ENCODE data around the gene TINAG.
"Not testable (repeated sequence)": the region's sequence is repeated elsewhere in the genome, so short reads cannot be mapped to it uniquely, and the experiment has no call there.

Gene TINAG

DNA sequence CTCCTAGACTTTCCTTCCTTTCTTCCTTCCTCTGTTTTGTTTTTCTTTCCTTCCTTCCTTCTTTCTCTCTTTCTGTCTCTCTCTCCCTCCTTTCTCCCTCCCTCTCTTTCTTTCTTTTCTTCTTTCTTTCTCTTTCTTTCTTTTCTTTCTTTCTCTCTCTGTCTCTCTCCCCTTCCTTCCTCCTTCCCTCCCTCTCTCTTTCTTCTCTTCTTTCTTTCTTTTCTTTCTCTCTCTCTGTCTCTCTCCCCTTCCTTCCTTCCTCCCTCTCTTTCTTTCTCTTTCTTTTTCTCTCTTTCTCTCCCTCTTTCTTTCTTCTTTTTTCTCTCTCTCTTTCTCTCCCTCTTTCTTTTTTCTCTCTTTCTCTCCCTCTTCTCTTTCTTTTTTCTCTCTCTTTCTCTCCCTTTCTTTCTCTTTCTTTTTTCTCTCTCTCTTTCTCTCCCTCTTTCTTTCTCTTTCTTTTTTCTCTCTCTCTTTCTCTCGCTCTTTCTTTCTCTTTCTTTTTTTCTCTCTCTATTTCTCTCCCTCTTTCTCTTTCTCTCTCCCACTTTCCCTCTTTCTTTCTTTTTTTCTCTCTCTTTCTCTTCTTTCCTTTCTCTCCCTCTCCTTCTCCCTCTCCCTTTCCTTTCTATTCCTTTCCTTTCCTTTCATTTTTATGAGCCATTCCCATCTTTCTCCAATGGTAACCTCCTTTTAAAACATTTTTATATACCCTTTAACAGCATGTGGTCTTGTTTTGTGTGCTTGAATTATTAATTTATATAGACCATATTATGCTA lies 2.3 kb downstream of the TINAG start:
- DNase-seq, result no peak

GRCh38 chr6:54315656-54316055 lies 7.4 kb downstream of the TINAG start:
- no peak for DNase-seq

GRCh38 chr6:54320871-54321270 lies 12.6 kb downstream of the TINAG start:
- DNase-seq, result no peak

GRCh38 chr6:54327631-54328030 lies 19.4 kb downstream of the TINAG start:
- DNase-seq, result no peak

DNA sequence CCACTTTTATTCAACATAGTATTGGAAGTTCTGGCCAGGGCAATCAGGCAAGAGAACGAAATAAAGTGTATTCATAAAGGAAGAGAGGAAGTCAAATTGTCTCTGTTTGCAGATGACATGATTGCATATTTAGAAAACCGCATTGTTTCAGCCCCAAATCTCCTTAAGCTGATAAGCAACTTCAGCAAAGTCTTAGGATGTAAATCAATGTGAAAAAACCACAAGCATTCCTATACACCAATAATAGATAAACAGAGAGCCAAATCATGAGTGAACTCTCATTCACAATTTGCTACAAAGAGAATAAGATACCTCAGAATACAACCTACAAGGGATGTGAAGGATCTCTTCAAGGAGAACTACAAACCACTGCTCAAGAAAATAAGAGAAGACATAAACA lies 23.3 kb downstream of the TINAG start:
- not testable (repeated sequence) for DNase-seq

DNA sequence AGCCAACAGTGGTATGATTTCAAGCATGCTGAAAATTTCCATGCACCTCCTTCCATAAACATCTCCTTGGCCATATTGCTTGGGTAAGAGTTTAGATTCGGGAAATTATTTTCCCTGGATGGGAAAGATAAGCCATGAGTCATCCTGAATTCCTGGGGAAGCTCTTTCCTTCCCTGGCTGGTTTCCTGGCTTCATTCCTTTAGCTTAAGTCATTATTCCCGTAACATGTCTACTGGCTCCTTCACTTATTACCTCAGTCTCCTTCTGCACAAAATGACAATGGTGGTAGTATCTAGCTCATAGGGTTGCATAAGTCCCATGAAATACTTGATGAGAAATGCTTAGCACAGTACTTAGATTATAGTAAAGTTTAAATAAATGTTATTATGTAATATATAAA lies 27.6 kb downstream of the TINAG start:
- DNase-seq, result no peak

DNA sequence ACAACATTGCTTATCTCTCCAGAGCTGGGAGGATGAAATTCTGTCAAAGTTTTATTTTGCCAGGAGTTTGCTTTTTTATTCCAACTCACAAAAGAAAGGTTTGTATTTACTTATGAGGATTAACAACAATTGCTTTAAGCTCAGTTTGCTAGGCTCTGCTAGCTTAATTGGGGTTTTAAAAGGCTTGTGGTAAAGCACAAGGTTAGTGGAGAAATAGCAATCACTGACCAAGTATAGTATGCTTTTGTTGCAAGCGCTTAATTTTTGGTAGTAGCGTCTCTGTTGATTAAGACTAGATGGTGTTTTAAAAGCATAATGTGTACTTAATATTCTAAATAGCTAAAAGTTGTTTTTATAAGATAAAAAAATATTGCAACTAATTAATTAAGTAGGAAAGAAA lies 45.7 kb downstream of the TINAG start:
- no peak for DNase-seq

- no peak for DNase-seq
Observed at GRCh38 chr6:54354608-54355007, 46.4 kb downstream of the TINAG start.

DNA sequence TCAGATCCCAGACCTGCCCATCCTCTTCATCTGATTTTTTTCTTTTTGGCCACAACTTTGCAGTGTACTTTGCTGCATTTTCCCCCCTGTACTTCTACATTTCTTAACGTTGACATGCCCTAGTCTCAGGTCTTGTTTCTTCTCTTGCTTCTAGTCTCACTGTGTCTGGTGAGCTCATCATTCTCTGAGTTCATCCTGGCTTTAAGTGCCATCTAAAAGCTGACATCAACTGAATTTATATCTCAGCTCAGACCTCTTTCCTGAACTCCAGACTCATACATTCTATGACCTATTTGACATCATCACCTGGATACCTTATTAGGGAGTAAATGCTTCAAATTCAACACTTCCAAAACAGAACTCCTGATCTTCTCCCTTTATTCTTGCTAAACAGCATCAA lies 48.9 kb downstream of the TINAG start:
- no peak for DNase-seq

DNA sequence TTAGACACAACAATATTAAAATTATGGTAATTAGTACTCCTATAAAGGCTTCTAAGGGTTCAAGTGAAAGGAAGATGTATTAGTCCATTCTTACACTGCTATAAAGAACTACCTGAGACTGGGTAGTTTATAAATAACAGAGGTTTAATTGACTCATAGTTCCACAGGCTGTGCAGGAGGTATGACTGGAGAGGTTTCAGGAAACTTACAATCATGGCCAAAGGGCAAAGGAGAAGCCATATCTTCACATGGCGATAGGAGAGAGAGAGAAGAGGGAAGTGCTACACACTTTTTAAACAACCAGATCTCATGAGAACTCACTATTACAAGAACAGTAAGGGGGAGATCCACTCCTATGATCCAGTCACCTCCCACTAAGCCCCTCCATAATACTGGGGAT lies 52.9 kb downstream of the TINAG start:
- no peak for DNase-seq

- no peak for DNase-seq
Observed at GRCh38 chr6:54361734-54362133, 53.5 kb downstream of the TINAG start.

GRCh38 chr6:54366667-54367327 lies 58.6 kb downstream of the TINAG start:
- no peak for DNase-seq

GRCh38 chr6:54377776-54378175 lies 69.5 kb downstream of the TINAG start:
- no peak for DNase-seq

DNA sequence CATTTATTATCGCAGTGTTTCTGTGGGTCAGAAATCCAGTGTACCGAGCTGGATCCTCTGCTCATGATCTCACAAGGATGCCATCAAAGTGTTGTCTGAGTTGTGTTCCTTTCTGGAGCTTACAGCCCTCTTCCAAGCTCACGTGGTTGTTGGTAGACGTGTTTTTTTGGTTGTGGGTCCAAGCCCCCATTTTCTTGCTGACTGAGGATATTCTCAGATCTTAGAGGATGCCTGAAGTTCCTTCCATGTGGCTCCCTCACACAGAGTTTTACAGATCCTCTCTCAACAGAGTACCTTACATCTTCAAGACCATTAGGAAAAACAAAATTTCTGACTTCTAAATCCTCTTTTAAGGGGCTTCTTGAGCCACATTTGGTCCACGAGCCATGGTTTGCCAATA lies 78.1 kb downstream of the TINAG start:
- no peak for DNase-seq

DNA sequence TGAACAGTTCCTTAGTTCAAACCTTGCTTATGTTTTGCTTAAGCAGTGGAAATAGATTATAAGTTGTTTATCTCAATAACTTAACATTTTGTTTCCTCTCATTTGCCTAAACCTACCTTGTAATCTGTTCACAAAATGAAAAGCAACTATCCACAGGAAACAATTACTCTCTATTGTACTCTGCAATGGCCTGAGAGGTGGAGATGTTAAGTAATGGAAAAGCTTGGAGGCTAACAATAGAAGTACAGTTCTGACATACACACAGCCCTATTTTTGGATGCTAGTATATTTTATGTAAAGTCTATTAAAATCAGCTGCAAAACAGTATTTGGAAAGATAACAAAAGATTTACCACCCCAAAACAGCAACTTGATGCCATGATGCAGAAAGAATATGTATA lies 82.1 kb downstream of the TINAG start:
- DNase-seq, result no peak

GRCh38 chr6:54391577-54391976 lies 83.3 kb downstream of the TINAG start:
- DNase-seq, result no peak

DNA sequence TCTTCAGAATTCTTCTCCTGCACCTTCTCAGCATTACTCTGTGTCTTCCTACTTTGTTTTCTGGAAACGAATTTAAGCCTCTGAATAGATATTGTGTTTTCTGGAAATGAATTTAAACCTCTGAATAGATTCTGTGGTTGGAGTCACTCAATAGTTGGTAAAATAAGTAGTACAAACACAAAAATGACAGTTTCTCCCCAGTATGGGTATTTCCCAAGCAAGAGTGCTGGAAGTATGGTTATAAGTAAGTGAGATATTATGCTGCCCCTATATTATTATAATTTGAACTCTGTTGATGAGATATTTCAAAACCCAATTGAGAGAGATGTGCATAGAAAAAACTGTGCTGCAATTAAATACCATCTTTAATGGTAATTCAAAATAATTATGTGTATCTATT lies 94.9 kb downstream of the TINAG start:
- no peak for DNase-seq

GRCh38 chr6:54404791-54405190 lies 96.5 kb downstream of the TINAG start:
- DNase-seq, result no peak

DNA sequence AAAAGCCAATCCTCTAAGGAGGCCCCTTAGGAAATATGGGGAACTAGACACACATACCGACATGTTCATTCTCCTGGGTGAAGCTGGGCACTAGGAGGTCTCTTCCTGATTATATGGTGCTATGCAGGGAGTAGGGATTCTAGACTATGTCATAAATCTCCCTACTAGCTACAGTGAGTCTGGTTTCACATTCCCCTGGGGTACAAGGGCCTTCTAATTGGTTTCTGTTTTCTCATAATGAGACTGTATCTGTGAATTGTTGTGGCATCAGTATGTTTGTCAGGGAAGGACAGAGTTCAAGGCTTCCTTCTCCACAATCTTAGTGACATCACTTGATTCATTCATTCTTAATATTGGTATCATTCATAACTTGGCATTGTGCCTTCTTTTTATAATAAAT lies 103.5 kb downstream of the TINAG start:
- no peak for DNase-seq

GRCh38 chr6:54415517-54415916 lies 107.3 kb downstream of the TINAG start:
- no peak for DNase-seq

DNA sequence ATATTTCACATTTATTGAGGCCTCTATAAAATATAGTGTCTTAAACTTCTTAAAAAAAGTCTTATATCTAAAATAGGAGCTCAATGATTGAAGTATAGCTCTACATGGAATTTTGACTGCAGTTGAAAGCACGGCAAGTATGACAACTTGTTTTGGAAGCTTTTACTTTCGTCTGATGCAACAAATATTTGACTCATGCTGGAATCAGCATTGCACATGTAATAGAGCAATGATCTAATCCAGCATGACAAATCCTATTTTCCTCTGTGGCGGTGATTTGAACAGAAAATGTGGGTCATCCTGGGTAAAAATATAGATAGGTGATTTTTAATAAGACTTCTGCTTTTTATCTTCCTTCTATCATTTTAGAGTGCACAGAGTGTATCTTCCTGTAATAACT lies 111.6 kb downstream of the TINAG start:
- no peak for DNase-seq

DNA sequence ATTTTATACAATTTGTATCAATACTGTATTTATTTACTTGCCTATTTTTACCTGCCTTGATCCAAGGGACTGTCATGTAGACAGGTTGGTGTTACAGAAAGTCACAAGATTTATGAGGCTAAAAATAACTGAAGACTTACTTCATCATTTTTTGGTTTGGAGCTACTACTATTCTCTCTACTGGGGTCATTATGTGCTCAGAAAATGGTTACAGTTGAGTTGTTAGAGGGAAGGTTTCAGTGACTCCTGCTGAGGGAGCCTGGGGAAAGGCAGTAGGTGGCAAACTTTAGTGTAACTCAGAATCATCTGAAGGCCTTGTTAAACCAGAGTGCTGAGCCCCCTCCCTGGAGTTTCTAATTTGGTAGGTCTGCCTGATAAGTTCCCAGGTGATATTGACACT lies 118.8 kb downstream of the TINAG start:
- no peak for DNase-seq

DNA sequence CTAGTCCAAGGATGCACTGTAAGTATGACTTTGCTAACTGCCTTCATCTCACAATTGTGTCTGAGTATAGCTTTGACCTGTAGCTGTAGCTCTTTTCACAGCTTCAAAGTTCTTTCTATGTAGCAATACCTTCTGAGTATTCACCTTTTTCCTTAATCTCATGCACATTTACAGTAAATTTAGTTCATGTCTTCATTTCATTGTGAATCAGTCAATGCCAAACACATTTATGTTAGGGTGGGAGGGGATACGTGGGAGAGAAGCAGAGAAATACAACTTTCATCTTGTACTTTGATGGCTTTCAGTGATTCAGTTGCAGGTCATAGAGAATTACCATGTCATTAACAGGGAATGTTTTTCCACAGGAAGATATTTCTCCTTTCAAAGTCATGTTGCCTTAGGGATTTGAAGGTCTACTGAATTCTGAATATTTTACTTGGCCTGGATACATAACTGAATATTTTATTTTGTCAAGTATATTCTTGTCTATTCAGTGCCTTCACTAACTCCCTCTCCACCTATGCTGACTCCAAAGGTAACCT lies 119.2 kb downstream of the TINAG start:
- no peak for DNase-seq

- no peak for DNase-seq
Observed at GRCh38 chr6:54428431-54428830, 120.2 kb downstream of the TINAG start.

DNA sequence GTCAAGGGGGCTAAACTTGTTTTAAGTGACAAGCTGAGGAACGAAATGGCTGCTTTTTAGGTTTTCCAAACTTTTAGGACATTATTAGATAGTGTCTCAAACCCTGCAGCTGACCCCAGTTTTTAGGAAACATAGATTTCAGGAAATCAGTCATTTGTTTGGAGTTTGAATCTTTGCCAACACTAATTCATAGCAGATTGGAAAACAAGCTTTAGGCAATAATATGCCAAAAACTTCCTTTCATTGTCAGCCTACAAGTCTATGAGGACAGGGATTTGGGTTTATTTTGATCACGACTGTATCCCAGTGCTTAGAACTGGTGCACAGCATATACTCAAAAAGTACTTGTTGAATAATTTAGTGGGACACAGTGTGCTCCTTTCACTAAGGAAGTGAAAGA lies 123.2 kb downstream of the TINAG start:
- no peak for DNase-seq

Measured in CD4-positive, alpha-beta T cell treated with Interleukin-15 for 1 hour (primary cell).